Hematopoietic multipotent progenitor cell (in vitro differentiated cells): ENCODE results near the gene ACTN4. TPM values are rescaled to one million over a fixed set of nuclear protein-coding genes. Genes with fewer than 3 reads are reported as not detected.

Source experiments
- DNase-seq, 3 donors: peaks; one replicate each; pipeline ENCODE4 v3.0.0-alpha.2; 2011 to 2015; ENCODE audit warnings: low read depth in 2 of 3, low spot score in 2 of 3
- total RNA-seq: library from RNA; depleted of rRNA; stranded (reverse); fragments of >200 nt; gene quantifications from one replicate; pipeline ENCODE4 v1.2.3, GENCODE V29; 2012

Gene ACTN4
- total RNA-seq, 1 donor: 264 TPM

DNA sequence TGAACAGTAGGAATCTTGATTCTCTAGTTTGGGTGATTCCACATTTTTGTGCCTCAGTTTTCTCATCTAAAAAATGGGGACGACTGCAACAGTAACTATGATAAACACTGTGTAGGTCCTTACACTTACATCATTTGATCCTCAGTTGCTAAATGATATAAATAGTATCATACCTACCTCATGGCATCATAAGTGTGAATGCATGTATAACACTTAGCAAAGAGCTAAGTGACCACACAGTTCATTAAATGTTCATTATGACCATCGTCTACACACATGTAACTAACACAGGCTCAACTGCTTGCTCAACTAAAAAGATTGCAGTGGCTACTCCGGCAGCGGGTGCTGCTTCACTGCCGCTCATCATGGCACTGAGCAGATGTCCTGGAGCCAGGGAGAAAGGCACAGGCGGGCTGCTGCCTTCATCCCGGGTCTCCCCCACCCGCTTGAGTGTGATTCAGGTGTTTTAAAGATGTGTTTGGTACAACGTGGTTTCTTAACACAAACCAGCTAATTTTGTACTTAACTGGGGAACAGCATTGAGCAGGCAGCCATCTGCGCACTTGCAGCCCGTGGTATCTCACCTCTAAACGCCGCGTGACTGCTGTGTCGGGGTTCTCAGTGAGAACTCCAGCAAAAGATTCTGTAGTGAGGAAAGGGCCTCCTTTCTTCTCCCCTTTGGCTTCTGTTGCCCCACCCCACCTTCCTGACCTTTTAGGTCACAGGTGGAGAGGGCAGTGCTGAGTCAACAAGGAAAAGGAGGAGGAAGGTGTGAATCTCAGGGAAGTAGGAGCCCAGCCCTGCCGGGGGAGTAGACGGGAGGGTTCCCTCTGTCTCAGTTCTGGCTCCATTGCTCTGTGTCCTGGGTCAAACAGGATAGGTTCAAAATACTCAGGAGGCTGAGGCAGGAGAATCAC is 11.7 kb upstream of the ACTN4 start:
- DNase-seq: no peak

GRCh38 chr19:38638461-38638860 is 9.0 kb upstream of the ACTN4 start:
- DNase-seq: no peak

GRCh38 chr19:38639679-38640078 is 7.8 kb upstream of the ACTN4 start:
- DNase-seq: no peak

DNA sequence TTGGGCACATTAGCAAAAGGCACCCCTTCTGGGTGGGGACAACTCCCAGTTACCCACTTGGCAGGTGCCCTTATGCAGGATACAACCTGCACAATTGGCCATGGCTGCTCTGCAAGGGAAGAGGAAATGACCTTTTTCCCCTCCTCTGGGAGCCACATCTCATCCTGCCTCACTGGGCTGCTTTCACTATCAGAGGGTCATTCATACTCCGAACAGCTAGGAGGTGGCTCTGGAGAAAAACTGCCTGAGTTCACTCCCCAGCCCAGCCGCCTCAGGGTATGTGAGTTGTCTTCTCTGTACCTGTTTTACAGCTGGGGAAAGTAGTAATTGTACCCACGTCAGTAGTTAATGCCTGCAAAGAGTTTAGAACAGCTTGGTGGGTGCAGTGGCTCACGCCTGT is 7.1 kb upstream of the ACTN4 start:
- DNase-seq: no peak

- no peak for DNase-seq
Measured at GRCh38 chr19:38642176-38642575, 5.3 kb upstream of the ACTN4 start.

GRCh38 chr19:38644719-38645118 is 2.7 kb upstream of the ACTN4 start:
- no peak for DNase-seq

GRCh38 chr19:38647966-38648768 is 718 bp downstream of the ACTN4 start:
- no peak for DNase-seq

- no peak for DNase-seq
Measured at GRCh38 chr19:38648769-38649304, 1.4 kb downstream of the ACTN4 start.

- no peak for DNase-seq
Measured at GRCh38 chr19:38649305-38650171, 2.1 kb downstream of the ACTN4 start.

- no peak for DNase-seq
Measured at GRCh38 chr19:38650172-38650775, 2.8 kb downstream of the ACTN4 start.

GRCh38 chr19:38650911-38651584 is 3.6 kb downstream of the ACTN4 start:
- DNase-seq: no peak

- DNase-seq: no peak
Measured at GRCh38 chr19:38653028-38653571, 5.7 kb downstream of the ACTN4 start.

DNA sequence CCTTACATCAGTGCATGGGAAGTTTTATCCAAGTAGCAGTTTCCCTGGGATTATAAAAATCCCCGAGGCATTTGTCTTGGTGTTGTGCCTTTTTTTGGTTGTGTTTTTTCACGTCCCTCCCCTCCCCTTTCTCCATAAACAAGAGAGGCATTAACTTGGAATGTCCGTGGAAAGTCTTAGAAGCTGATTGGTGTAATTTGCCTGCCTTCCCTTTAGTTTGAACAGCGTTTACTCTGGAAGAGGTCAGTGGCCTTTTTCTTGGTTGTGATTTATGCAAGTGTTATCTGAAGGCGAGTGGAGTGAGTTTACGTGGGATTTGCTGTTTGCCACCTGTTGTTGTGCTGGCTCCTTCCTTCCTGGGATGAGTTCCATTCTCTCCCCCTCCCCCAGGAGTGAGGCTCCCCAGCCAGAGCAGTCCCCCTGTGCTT is 7.2 kb downstream of the ACTN4 start:
- DNase-seq: no peak

DNA sequence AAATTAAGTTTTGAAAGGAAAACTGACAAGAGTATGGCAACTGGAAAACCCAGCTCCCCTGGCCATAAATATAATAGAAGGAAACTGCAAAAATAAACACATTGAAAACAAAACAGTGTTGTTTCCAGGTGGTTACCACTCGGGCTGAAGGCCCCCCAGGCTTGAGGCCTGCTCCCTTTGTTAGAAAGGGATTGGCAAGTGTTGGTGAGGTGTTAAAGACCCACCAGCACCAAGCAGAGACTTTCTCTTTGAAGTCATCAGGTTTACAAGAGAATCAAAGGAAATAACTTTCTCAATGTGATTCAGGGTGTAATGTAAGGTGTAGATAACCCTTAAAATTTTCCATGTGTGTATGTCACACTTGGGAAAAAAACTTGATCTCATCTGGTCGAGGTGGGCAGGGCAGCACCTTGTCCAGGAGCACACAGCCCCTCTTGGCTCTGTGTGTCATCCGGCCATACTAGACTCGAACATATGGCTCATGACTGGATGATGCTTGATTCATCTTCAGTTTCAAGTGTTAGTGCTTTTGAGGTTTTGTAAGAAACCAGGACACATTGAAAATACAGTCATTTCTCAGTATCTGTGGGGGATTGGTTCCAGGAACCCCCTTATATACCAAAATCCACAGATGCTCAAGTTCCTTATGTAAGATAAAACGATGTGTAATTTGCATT is 7.8 kb downstream of the ACTN4 start:
- no peak for DNase-seq

GRCh38 chr19:38656171-38656981 is 8.9 kb downstream of the ACTN4 start:
- DNase-seq: peak in 1 of 3 donors; percentile 46

DNA sequence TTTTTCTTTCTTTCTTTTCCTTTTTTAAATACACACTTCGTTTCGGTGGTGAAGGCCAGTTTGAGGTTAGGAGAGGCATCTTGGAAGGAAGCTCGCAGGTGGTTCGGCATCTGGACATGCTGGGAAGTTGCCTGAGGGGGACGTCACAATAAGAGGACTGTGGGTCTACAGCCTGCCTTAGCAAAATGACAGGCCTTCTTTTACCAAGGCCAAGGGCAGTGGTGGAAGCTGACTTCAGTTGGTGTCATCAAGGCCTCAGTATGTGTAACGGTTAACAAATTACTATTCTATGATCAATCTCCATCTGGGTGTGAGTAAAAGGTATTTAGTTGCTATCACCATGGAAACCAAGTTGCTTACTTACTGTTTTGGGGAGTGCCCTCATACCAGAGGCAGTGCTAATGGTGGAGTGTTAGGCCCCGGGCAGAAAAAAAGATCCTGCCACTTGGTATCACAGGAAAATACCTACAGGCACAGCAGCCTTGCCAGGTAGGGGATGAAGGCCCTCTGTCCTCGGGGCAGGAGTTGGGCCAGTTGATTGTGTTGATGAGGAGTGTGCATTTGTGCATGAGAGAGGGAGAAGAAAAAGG is 10.3 kb downstream of the ACTN4 start:
- DNase-seq: no peak
